ENCODE data around the gene TSPAN5. TPM values are rescaled to one million over a fixed set of nuclear protein-coding genes. Genes with fewer than 3 reads are reported as not detected.
A peak's percentile ranks its signal among the peaks of the same experiment; 100 is the strongest.

TSPAN5 gene
- total RNA-seq, 1 donor from 2014 or later, result 14.7 TPM

- DNase-seq (ENCODE audit: low spot score in 2 of 2, unreplicated experiment in 2 of 2), result no peak
- no peak overlapping the region for H3K4me3 Mint-ChIP-seq
- peak overlapping the region; percentile 22 for H3K27ac Mint-ChIP-seq
- no peak for TF ChIP-seq CTCF (IDR thresholded peaks at IDR 0.05; ENCODE audit: unreplicated experiment)
- peaks cover 20% of the 10 kb centered on the region for H3K4me1 Mint-ChIP-seq
- H3K36me3 Mint-ChIP-seq, result no peaks in the 10 kb centered on the region
- H3K9me3 Mint-ChIP-seq, result no peaks in the 10 kb centered on the region
- no peaks in the 10 kb centered on the region for H3K27me3 Mint-ChIP-seq (ENCODE audit: low read depth)
Observed at GRCh38 chr4:98613453-98614075, 44.8 kb downstream of the TSPAN5 start.

- no peak for DNase-seq (ENCODE audit: low spot score in 2 of 2, unreplicated experiment in 2 of 2)
- no peaks in the 10 kb centered on the region for H3K9me3 Mint-ChIP-seq
- H3K4me1 Mint-ChIP-seq, result peaks cover 20% of the 10 kb centered on the region
- no peak for TF ChIP-seq CTCF (IDR thresholded peaks at IDR 0.05; ENCODE audit: unreplicated experiment)
- no peaks in the 10 kb centered on the region for H3K36me3 Mint-ChIP-seq
- H3K27me3 Mint-ChIP-seq (ENCODE audit: low read depth), result no peaks in the 10 kb centered on the region
- H3K4me3 Mint-ChIP-seq, result no peak overlapping the region
- peak overlapping the region; percentile 22 for H3K27ac Mint-ChIP-seq
Observed at GRCh38 chr4:98612318-98613250, 45.8 kb downstream of the TSPAN5 start.

- TF ChIP-seq CTCF (IDR thresholded peaks at IDR 0.05; ENCODE audit: unreplicated experiment), result no peak
- no peak for DNase-seq (ENCODE audit: low spot score in 2 of 2, unreplicated experiment in 2 of 2)
- Mint-ChIP-seq H3K27ac (no peak overlapping the region), H3K36me3 (no peaks in the 10 kb centered on the region), H3K27me3 (ENCODE audit: low read depth) (no peaks in the 10 kb centered on the region), H3K9me3 (no peaks in the 10 kb centered on the region), H3K4me1 (peaks cover 20% of the 10 kb centered on the region), H3K4me3 (no peak overlapping the region)
Observed at GRCh38 chr4:98611677-98612317, 46.6 kb downstream of the TSPAN5 start.

- no peak for DNase-seq (ENCODE audit: low spot score in 2 of 2, unreplicated experiment in 2 of 2)
- Mint-ChIP-seq H3K27ac (no peak overlapping the region), H3K36me3 (no peaks in the 10 kb centered on the region), H3K27me3 (ENCODE audit: low read depth) (no peaks in the 10 kb centered on the region), H3K4me3 (no peak overlapping the region), H3K9me3 (no peaks in the 10 kb centered on the region), H3K4me1 (peaks cover 22% of the 10 kb centered on the region)
- no peak for TF ChIP-seq CTCF (IDR thresholded peaks at IDR 0.05; ENCODE audit: unreplicated experiment)
Observed at GRCh38 chr4:98610926-98611676, 47.3 kb downstream of the TSPAN5 start.

- no peak for TF ChIP-seq CTCF (IDR thresholded peaks at IDR 0.05; ENCODE audit: unreplicated experiment)
- Mint-ChIP-seq H3K4me1 (peaks cover 22% of the 10 kb centered on the region), H3K27me3 (ENCODE audit: low read depth) (no peaks in the 10 kb centered on the region), H3K9me3 (no peaks in the 10 kb centered on the region), H3K4me3 (no peak overlapping the region), H3K27ac (no peak overlapping the region), H3K36me3 (no peaks in the 10 kb centered on the region)
- DNase-seq (ENCODE audit: low spot score in 2 of 2, unreplicated experiment in 2 of 2), result no peak
Observed at GRCh38 chr4:98610431-98610830, 48.0 kb downstream of the TSPAN5 start.

Measured in mesothelial cell of epicardium (in vitro differentiated cells).